ENCODE measurements around the gene OR52A1.

OR52A1 gene

DNA sequence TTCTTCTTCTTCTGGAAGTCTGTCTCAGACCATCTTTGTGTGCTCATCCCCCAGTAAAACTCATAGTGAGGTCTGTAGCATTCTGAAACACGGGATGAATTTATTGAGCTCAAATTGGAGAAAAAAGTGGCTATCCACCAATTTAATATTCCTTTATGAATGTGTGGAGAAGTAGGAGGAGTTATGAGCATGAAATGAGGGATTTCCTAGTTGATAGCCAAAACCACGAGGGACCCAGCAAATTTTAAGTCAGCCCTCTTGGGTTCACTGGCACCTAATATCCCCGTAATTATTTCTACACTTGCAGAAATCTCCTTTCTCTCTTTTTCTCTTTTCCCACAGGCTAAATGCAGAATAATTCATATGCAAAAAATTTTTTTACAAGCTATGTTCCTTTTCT lies at the start of gene OR52A1:
Gene OR52A1 (minus strand): TSS at position 101 of the 400 bp plus-strand sequence. CDS start 2,388 bp downstream, outside the sequence.
- no peak within 1 kb of the TSS for H3K4me3 ChIP-seq (ENCODE audit: low read depth, low read length)
- no peak for DNase-seq (ENCODE audit: low read depth)
- TF ChIP-seq, protein P1, sequence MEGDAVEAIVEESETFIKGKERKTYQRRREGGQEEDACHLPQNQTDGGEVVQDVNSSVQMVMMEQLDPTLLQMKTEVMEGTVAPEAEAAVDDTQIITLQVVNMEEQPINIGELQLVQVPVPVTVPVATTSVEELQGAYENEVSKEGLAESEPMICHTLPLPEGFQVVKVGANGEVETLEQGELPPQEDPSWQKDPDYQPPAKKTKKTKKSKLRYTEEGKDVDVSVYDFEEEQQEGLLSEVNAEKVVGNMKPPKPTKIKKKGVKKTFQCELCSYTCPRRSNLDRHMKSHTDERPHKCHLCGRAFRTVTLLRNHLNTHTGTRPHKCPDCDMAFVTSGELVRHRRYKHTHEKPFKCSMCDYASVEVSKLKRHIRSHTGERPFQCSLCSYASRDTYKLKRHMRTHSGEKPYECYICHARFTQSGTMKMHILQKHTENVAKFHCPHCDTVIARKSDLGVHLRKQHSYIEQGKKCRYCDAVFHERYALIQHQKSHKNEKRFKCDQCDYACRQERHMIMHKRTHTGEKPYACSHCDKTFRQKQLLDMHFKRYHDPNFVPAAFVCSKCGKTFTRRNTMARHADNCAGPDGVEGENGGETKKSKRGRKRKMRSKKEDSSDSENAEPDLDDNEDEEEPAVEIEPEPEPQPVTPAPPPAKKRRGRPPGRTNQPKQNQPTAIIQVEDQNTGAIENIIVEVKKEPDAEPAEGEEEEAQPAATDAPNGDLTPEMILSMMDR (IDR thresholded peaks at IDR 0.05; ENCODE audit: control insufficient read depth, extremely low read depth, insufficient read depth) = no peak

DNA sequence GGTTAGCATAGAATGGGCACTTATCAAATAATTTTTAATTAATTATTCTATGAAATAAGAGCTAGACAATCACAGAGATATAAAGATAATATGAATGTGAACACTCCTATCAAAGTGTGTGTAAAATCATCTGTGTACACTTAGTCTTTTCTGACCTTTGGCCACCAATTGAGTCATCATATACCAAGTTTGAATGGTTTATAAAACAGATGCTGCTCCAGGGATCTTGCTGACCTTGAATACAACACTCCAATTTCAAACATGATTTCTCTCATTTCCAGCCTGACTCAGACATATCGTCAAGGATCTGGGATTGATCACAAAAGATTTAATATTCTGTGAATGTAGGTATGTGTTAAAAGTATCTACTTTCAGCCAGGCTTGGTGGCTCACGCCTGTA lies 48.8 kb upstream of the OR52A1 start:
- H3K4me3 ChIP-seq (ENCODE audit: low read depth, low read length) = no peak overlapping the region
- no peak for DNase-seq (ENCODE audit: low read depth)
- TF ChIP-seq, protein P1 (IDR thresholded peaks at IDR 0.05; ENCODE audit: control insufficient read depth, extremely low read depth, insufficient read depth) = no peak

DNA sequence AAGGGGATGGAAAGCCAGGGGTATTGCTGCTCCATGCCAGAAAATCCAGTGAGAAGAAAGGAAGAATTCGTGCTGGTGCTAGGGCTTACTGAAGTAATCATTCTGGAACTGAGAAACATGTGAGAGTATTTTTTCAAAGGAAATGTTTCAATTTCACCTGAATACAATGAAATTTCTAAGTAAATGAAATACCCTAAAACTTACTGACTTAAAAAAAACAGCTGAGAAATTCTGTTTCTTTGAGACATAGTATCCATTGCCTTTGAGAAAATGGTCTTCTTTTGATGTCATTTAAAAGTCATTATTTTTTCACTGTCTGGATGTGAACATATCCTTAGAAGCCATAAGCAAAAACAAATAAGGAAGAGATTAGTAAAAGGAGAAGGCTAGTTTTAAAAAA lies 46.0 kb upstream of the OR52A1 start, which contains the start of gene OR51V1:
Gene OR51V1 (minus strand): TSS at position 101 of the 400 bp plus-strand sequence. CDS start 0 bp downstream, at position 101.
- no peak for DNase-seq (ENCODE audit: low read depth)
- H3K4me3 ChIP-seq (ENCODE audit: low read depth, low read length) = no peak within 1 kb of the TSS
- TF ChIP-seq, protein P1 (IDR thresholded peaks at IDR 0.05; ENCODE audit: control insufficient read depth, extremely low read depth, insufficient read depth) = no peak

DNA sequence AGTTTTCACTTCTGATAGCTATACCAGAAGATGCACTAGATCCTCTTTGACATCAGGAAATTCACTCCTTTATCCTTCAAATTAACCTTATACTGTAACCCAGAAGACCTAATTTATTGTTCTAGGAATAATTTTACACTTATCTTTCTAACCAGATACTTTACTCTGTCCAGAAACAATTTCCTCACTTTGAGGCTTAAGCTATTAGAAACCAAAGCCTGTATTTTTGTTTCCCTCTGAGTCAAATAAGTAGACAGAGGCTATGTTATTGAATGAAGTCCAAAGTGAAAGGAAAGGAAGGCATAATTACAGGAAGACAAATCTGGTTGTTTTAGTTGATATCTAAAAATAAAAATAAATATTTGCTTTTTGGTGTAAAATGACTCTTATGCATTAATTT lies 43.7 kb upstream of the OR52A1 start:
- no peak overlapping the region for H3K4me3 ChIP-seq (ENCODE audit: low read depth, low read length)
- DNase-seq (ENCODE audit: low read depth) = no peak
- TF ChIP-seq, protein P1 (IDR thresholded peaks at IDR 0.05; ENCODE audit: control insufficient read depth, extremely low read depth, insufficient read depth) = no peak

DNA sequence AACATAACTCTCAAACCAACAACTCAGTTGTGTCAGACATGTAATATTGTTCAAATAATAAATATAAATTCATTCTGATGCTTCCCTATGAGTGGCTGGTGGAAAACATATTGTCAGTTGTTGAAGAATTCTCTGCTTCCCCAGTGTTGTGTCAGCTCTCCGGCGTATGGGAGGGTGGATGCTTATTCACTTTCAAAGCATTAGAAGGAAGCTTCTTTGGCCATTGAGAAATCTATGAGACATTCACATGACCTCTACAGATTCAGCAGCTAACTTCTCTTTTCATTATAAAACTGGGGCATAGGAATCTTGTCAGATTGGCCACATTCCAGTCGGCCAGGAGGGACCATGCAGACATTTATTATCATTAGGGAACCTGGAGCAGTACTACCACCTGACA lies 43.0 kb upstream of the OR52A1 start:
- no peak for DNase-seq (ENCODE audit: low read depth)
- TF ChIP-seq, protein P1 (IDR thresholded peaks at IDR 0.05; ENCODE audit: control insufficient read depth, extremely low read depth, insufficient read depth) = no peak
- no peak overlapping the region for H3K4me3 ChIP-seq (ENCODE audit: low read depth, low read length)

DNA sequence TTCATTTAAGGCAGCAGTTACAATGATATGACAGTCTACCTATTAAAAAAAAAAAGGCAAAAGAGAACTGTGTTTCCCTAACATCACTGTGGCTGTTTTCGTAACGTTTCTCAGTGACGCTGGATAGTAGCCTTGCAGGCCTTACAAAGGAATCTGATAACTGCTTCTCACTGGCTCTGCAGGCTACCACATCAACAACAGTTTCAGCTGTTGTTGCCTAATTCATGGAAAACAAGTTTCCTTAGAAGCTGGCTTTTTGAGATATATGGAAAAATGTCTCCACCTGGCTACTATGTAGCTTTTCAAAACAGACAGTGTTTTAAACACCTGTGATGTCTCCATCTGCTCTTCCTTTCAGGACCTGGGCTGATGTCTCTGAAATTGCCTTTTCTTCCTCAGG lies 42.2 kb upstream of the OR52A1 start:
- no peak overlapping the region for H3K4me3 ChIP-seq (ENCODE audit: low read depth, low read length)
- TF ChIP-seq, protein P1 (IDR thresholded peaks at IDR 0.05; ENCODE audit: control insufficient read depth, extremely low read depth, insufficient read depth) = no peak
- no peak for DNase-seq (ENCODE audit: low read depth)

DNA sequence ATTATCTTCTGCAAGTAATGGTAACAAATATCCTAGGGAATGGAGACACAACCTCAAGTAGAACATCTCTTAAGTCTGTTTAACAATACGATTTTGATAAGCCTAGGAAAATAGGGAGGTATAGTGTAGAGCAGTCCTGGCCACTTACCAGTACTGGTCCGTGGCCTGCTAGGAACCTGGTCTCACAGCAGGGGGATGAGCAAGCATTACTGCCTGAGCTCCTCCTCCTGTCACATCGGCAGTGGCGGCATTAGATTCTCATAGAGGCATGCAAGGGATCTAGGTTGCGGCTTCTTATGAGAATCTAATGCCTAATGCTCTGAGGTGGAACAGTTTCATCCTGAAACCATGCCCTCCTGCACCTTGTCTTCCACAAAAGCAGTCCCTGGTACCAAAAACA lies 41.5 kb upstream of the OR52A1 start:
- DNase-seq (ENCODE audit: low read depth) = no peak
- TF ChIP-seq, protein P1 (IDR thresholded peaks at IDR 0.05; ENCODE audit: control insufficient read depth, extremely low read depth, insufficient read depth) = no peak
- no peak overlapping the region for H3K4me3 ChIP-seq (ENCODE audit: low read depth, low read length)
